IMR-90 (cell line): ENCODE results near the gene TSPAN17. TPM values are rescaled to one million over a fixed set of nuclear protein-coding genes. Genes with fewer than 3 reads are reported as not detected.

Experiments
- ATAC-seq: fragments of 200-7000 bp; cut with Tn5 transposase; 2 replicates; pipeline ENCODE4 v1.9.1; 2020; ENCODE audit warnings: low read depth, mild to moderate bottlenecking, moderate library complexity
- BruUV-seq: library from RNA; stranded (reverse); fragments of 400-500 nt; replicated peaks from 2 replicates; lab custom pipeline; 2021; lab: Mats Ljungman, UMichigan
- CTCF ChIA-PET: fragments of 300-600 bp; formaldehyde crosslinking; extraction: SDS; loops from one replicate; lab custom pipeline; 2021; ENCODE audit warnings: antibody characterized with exemption; lab: Yijun Ruan, JAX
- POLR2A ChIA-PET: fragments of 300-600 bp; sonication (Branson Sonifier 250); formaldehyde crosslinking; loops from one replicate; lab custom pipeline; 2022; ENCODE audit warnings: antibody characterized with exemption; ENCODE audit not compliant: unreplicated experiment; lab: Charles Lee
- DNase-seq: peaks from one replicate; pipeline ENCODE4 v3.0.0; 2013
- H2AFZ ChIP-seq: replicated peaks from 2 replicates; pipeline ENCODE3; 2013; ENCODE audit warnings: low read length, mild to moderate bottlenecking; ENCODE audit not compliant: poor library complexity
- H2AK5ac ChIP-seq: 2 replicates; pipeline ENCODE4 v1.6.1; 2013; ENCODE audit warnings: low read depth, low read length, inconsistent platforms
- H2AK9ac ChIP-seq: replicated peaks from 2 replicates; pipeline ENCODE3; 2013; ENCODE audit warnings: mild to moderate bottlenecking, low read depth, low read length, moderate library complexity; ENCODE audit not compliant: poor library complexity
- H2BK120ac ChIP-seq: 2 replicates; pipeline ENCODE4 v1.6.1; 2013; ENCODE audit warnings: low read depth, low read length, inconsistent platforms
- H2BK15ac ChIP-seq: 3 replicates; pipeline ENCODE4 v1.6.1; 2013; ENCODE audit warnings: low read depth, low read length, inconsistent platforms
- H2BK20ac ChIP-seq: 2 replicates; pipeline ENCODE4 v1.6.1; 2013; ENCODE audit warnings: low read depth, mild to moderate bottlenecking, inconsistent platforms, low read length, moderate library complexity
- H2BK5ac ChIP-seq: 2 replicates; pipeline ENCODE4 v1.6.1; 2013; ENCODE audit warnings: mild to moderate bottlenecking, low read depth, low read length, inconsistent platforms; ENCODE audit not compliant: poor library complexity, severe bottlenecking
- H3K14ac ChIP-seq: replicated peaks from 2 replicates; pipeline ENCODE4 v1.6.1; 2013; ENCODE audit warnings: low read depth, low read length, inconsistent platforms
- H3K18ac ChIP-seq: 2 replicates; pipeline ENCODE4 v1.6.1; 2013; ENCODE audit warnings: low read depth, low read length, control low read depth
- H3K23ac ChIP-seq: 2 replicates; pipeline ENCODE4 v1.6.1; 2013; ENCODE audit warnings: low read depth, low read length, inconsistent platforms
- H3K27ac ChIP-seq: 2 replicates; pipeline ENCODE4 v1.5.1; 2013; ENCODE audit warnings: mild to moderate bottlenecking, control low read depth, low read length; ENCODE audit not compliant: insufficient read depth
- H3K27me3 ChIP-seq: 2 replicates; pipeline ENCODE4 v1.6.1; 2013; ENCODE audit warnings: low read length; ENCODE audit not compliant: control insufficient read depth, insufficient read depth
- H3K36me3 ChIP-seq: 2 replicates; pipeline ENCODE4 v1.6.1; 2013; ENCODE audit warnings: low read length, mixed read lengths; ENCODE audit not compliant: control insufficient read depth, insufficient read depth
- H3K4ac ChIP-seq: 2 replicates; pipeline ENCODE4 v1.6.1; 2013; ENCODE audit warnings: low read depth, low read length, inconsistent platforms
- H3K4me1 ChIP-seq: 2 replicates; pipeline ENCODE4 v1.6.1; 2013; ENCODE audit warnings: low read length, mixed read lengths; ENCODE audit not compliant: control insufficient read depth, insufficient read depth
- H3K4me2 ChIP-seq: 2 replicates; pipeline ENCODE4 v1.6.1; 2013; ENCODE audit warnings: low read depth, mild to moderate bottlenecking, control low read depth, low read length, moderate library complexity
- H3K4me3 ChIP-seq: 2 replicates; pipeline ENCODE4 v1.5.1; 2013; ENCODE audit warnings: low read depth, mild to moderate bottlenecking, control low read depth, low read length, moderate library complexity; ENCODE audit not compliant: insufficient read depth
- H3K56ac ChIP-seq: 2 replicates; pipeline ENCODE4 v1.6.1; 2013; ENCODE audit warnings: low read length, inconsistent platforms; ENCODE audit not compliant: insufficient read depth; ENCODE audit errors: extremely low read depth
- H3K79me1 ChIP-seq, 2 experiments: 2 replicates each; pipeline ENCODE4 v1.6.1; 2013; ENCODE audit warnings: low read length in 2 of 2, inconsistent platforms in 1 of 2, low read depth in 1 of 2
- H3K9ac ChIP-seq: 2 replicates; pipeline ENCODE4 v1.6.1; 2013; ENCODE audit warnings: low read depth, low read length, control low read depth
- H3K9me1 ChIP-seq: 2 replicates; pipeline ENCODE4 v1.6.1; 2013; ENCODE audit warnings: low read length, inconsistent platforms; ENCODE audit not compliant: insufficient read depth
- H3K9me3 ChIP-seq: 2 replicates; pipeline ENCODE4 v1.6.1; 2013; ENCODE audit warnings: low read length; ENCODE audit not compliant: control insufficient read depth, insufficient read depth
- H4K20me1 ChIP-seq: 2 replicates; pipeline ENCODE4 v1.6.1; 2013; ENCODE audit warnings: low read length, inconsistent platforms; ENCODE audit not compliant: insufficient read depth
- H4K5ac ChIP-seq: 2 replicates; pipeline ENCODE4 v1.6.1; 2013; ENCODE audit warnings: mild to moderate bottlenecking, low read depth, low read length, control low read depth
- H4K8ac ChIP-seq, 2 experiments: 2 replicates each; pipeline ENCODE4 v1.6.1; 2013; ENCODE audit warnings: low read depth in 2 of 2, low read length in 2 of 2, control low read depth in 1 of 2, inconsistent platforms in 1 of 2
- H4K91ac ChIP-seq: 2 replicates; pipeline ENCODE4 v1.6.1; 2013; ENCODE audit warnings: low read depth, low read length, inconsistent platforms; ENCODE audit not compliant: insufficient read depth
- BHLHE40 ChIP-seq: fragments of 150-350 bp; IDR thresholded peaks from 2 replicates; pipeline ENCODE4 v1.6.1; 2016; ENCODE audit warnings: mild to moderate bottlenecking, low read depth, low read length
- CEBPB ChIP-seq: IDR thresholded peaks from 2 replicates; pipeline ENCODE4 v1.6.1; 2012; ENCODE audit warnings: low read depth, low read length, improper control_type of control experiment
- FOS ChIP-seq: fragments of 150-350 bp; IDR thresholded peaks from 2 replicates; pipeline ENCODE4 v1.6.1; 2016; ENCODE audit warnings: low read depth, low read length
- MAFK ChIP-seq: IDR thresholded peaks from 2 replicates; pipeline ENCODE4 v1.6.1; 2012; ENCODE audit warnings: low read depth, low read length, improper control_type of control experiment
- RAD21 ChIP-seq: IDR thresholded peaks from 2 replicates; pipeline ENCODE4 v1.6.1; 2012; ENCODE audit warnings: low read length, improper control_type of control experiment
- RCOR1 ChIP-seq: IDR thresholded peaks from 2 replicates; pipeline ENCODE4 v1.6.1; 2012; ENCODE audit warnings: mild to moderate bottlenecking, low read length, improper control_type of control experiment; ENCODE audit not compliant: insufficient replicate concordance
- RFX5 ChIP-seq: IDR thresholded peaks from 2 replicates; pipeline ENCODE4 v1.8.0; 2012; ENCODE audit warnings: low read depth, mild to moderate bottlenecking, low read length, moderate library complexity
- SMC3 ChIP-seq: fragments of 150-350 bp; IDR thresholded peaks from 2 replicates; pipeline ENCODE4 v1.6.1; 2016; ENCODE audit warnings: low read depth, mild to moderate bottlenecking, antibody characterized with exemption, low read length, moderate library complexity
- WGBS, 2 experiments: methylation state at CpG; one replicate each; pipeline versions ENCODE4 v1.1.5 to v1.1.7; 2013; ENCODE audit warnings: missing lambda C conversion rate in 2 of 2; ENCODE audit not compliant: insufficient read length in 1 of 2; ENCODE audit errors: extremely low coverage in 2 of 2; 5-methylcytosine and 5-hydroxymethylcytosine counted together
- dilution Hi-C: fragments of 300-500 bp; cut with HindIII; formaldehyde crosslinking; loops from one replicate; pipeline ENCODE4 v1.14.3; 2018; ENCODE audit warnings: low sequenced_read_pairs; ENCODE audit not compliant: unreplicated experiment
- in situ Hi-C: fragments of 300-500 bp; cut with MboI; formaldehyde crosslinking; loops from 3 replicates; pipeline ENCODE4 v1.14.3; 2019; ENCODE audit warnings: low sequenced_read_pairs, inconsistent platforms, mixed read lengths
- intact Hi-C: fragments of 100-400 bp; cut with micrococcal nuclease; formaldehyde crosslinking; loops from 2 replicates; pipeline ENCODE4 v1.10.0; 2022
- polyA plus RNA-seq, 3 experiments: library from polyadenylated mRNA; depleted of rRNA; stranded (reverse); fragments of >200 nt; gene quantifications; 2 replicates each; pipeline ENCODE4 v1.2.3, GENCODE V29; 2012; ENCODE audit warnings: low replicate concordance in 1 of 3
- total RNA-seq: library from RNA; depleted of rRNA; stranded (reverse); fragments of >200 nt; gene quantifications from 2 replicates; pipeline ENCODE4 v1.2.3, GENCODE V29; 2012

Gene TSPAN17
- total and polyA plus RNA-seq, 2 of the 4 experiments (the other 2 are of a cell fraction): 34.2 to 41.6 TPM

DNA sequence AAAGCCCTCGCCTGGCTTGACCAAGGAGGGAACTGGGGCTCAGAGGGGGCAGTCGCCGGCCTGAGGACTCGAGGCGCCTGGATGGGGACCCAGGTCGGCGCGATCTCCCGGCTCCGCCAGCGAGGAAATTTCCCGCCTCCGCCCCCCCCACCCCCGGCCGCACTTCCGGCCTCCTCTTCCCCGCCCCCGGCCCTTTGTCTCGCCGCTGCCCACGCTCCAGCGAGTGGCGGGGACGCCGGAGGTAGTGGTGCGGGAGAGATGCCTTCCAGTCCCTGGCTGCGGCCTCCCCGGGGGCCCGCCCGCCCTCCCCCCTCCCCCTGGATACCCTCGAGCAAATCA lies 36.9 kb upstream of the TSPAN17 start:
- H3K56ac ChIP-seq: peak overlapping the region; percentile 65
- peak overlapping the region in 1 of 2 experiments; percentile 39; a peak in 1 of 4 replicates for H4K8ac ChIP-seq
- no peak overlapping the region for H2AK5ac ChIP-seq
- dilution Hi-C loops: no loop called here
- H3K27ac ChIP-seq: peak overlapping the region; percentile 58
- no peaks in the 10 kb centered on the region for H3K9me3 ChIP-seq
- no peak overlapping the region for H4K5ac ChIP-seq
- peak overlapping the region; percentile 98 for H2AFZ ChIP-seq
- H3K4me2 ChIP-seq: peak overlapping the region; percentile 68
- no peaks in the 10 kb centered on the region for H3K27me3 ChIP-seq
- H3K23ac ChIP-seq: no peak overlapping the region
- no peak for ATAC-seq
- H4K20me1 ChIP-seq: peaks cover 21% of the 10 kb centered on the region
- peaks cover 4 to 34% of the 10 kb centered on the region in 2 experiments; a peak in 3 of 4 replicates for H3K79me1 ChIP-seq
- H2BK5ac ChIP-seq: no peak overlapping the region
- peak overlapping the region; percentile 85 for H2AK9ac ChIP-seq
- H4K91ac ChIP-seq: peak overlapping the region; percentile 61; the same call in 1 of the 2 replicates
- H3K18ac ChIP-seq: no peak overlapping the region
- BruUV-seq: no TSS peak
- in situ Hi-C loops: no loop called here
- ChIA-PET CTCF (interaction anchor here (0.6 kb wide), 1 partner anchor 1083 kb away, joined by 3 read pairs; no protein-coding TSS in a partner anchor), POLR2A (no interaction called here)
- no peak for DNase-seq
- H2BK20ac ChIP-seq: no peak overlapping the region
- H3K4me3 ChIP-seq: peak overlapping the region; percentile 74
- H2BK15ac ChIP-seq: no peak overlapping the region
- peaks cover 36% of the 10 kb centered on the region for H3K9me1 ChIP-seq
- no peak overlapping the region for H3K14ac ChIP-seq
- no CpG with 5 or more reads among the region's 31 CpGs for WGBS, 2 experiments
- H3K9ac ChIP-seq: peak overlapping the region; percentile 45
- H3K36me3 ChIP-seq: no peaks in the 10 kb centered on the region
- TF ChIP-seq RFX5 (no peak), FOS (no peak), RCOR1 (no peak), RAD21 (no peak), SMC3 (no peak), BHLHE40 (no peak), CEBPB (no peak), MAFK (no peak)
- H3K4ac ChIP-seq: peak overlapping the region; percentile 52
- no peak overlapping the region for H2BK120ac ChIP-seq
- intact Hi-C loops: no loop called here
- peaks cover 17% of the 10 kb centered on the region for H3K4me1 ChIP-seq
